Fibroblast of skin of right biceps (primary cell): ENCODE results near the gene RPAIN.
"Not testable (repeated sequence)": the region's sequence is repeated elsewhere in the genome, so short reads cannot be mapped to it uniquely, and the experiment has no call there.

Experiments used
- DNase-seq: peaks from one replicate; pipeline ENCODE4 v3.0.0-alpha.2; 2013

Gene RPAIN

DNA sequence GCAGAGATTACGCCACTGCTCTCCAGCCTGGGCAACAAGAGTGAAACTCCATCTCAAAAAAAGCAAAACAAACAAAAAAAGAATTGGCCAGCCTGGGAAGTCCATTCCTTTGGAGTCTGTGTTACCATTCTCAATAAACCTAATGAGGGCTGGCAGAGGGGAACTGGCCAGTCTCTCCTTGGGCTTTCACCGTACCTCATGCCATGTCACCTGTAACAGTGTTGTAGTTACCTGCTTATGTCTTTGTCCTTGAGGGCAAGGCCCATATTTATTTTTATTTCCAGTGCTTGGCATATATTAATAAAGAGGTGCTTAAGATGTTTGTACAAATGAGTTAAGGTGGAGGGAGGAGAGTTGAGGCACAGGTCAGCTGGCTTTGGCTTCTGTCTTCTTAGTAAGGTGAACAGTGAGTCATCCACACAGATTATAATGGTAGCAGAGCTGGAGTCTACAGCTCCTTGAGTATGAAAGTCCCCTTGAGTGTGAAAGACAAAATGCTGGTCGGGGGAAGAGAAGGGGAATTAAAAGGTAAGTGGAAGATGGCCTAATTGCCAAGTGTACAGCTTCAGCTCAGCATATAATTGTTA lies 10.5 kb downstream of the RPAIN start:
- DNase-seq: no peak

DNA sequence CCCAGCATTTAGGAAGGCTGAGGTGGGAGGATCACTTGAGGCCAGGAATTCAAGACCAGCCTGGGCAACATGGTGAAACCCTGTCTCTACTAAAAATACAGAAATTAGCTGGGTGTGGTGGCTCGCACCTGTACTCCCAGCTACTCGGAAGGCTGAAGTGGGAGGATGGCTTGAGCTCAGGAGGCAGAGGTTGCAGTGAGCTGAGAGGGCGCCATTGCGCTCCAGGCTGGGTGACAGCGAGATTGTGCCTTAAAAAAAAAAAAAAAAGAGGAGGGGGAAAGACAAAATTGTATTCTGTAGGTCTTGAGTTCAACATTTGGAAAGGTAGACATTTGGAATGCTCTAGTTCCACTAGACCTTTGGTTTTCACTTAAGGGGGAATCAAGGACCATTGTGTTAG lies 11.3 kb downstream of the RPAIN start:
- not testable (repeated sequence) for DNase-seq

DNA sequence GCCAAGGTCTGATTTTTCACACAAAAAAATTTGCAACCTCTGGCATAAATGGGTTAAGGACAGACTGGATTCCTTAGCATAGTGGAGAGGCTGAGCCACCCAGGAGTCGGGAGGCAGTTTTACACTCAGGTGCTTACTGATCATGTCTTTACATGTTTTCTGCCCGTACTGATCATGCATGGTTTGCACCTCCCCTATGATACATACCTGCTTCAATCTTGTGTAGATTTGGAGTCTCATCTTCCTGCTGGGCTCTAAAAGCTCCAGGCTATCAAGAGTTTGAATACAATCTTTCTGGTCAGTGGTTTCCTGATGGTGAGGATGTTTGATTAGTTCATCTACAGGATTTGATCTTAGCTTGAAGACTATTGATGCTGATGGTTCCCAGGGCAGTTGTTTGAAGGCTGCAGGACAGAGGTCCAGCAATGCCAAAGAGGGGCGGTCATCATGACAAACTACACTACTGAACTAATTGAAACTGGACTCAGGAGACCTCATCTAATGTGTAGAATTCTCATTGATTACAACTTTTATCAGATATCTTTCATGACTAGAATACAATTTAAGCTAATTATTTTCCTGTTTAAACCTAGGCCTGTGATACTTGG lies 12.1 kb downstream of the RPAIN start:
- DNase-seq: no peak

DNA sequence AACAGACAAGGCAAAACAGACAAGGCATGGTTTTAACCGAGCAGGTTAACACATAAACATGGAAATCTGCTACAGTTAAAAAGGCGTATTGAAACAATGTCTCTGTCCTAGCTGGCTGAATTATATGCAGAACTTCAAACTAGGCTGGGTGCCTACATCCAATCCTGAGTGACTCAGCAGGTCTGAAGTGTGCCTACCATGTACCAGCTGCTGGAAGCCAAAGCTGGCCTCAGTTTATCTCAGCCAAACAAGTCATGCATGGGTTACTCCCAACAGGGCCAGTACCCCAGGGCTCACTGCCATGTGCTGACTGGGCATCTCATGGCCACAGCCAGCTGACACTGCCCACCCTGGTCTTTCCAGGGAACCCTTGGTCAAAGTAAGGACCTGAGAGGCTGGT lies 15.0 kb downstream of the RPAIN start:
- no peak for DNase-seq

GRCh38 chr17:5435781-5436315 lies 15.9 kb downstream of the RPAIN start:
- DNase-seq: not testable (repeated sequence)

- peak; percentile 50 for DNase-seq
These were observed 17.8 kb downstream of the RPAIN start for GRCh38 chr17:5437721-5438317.

DNA sequence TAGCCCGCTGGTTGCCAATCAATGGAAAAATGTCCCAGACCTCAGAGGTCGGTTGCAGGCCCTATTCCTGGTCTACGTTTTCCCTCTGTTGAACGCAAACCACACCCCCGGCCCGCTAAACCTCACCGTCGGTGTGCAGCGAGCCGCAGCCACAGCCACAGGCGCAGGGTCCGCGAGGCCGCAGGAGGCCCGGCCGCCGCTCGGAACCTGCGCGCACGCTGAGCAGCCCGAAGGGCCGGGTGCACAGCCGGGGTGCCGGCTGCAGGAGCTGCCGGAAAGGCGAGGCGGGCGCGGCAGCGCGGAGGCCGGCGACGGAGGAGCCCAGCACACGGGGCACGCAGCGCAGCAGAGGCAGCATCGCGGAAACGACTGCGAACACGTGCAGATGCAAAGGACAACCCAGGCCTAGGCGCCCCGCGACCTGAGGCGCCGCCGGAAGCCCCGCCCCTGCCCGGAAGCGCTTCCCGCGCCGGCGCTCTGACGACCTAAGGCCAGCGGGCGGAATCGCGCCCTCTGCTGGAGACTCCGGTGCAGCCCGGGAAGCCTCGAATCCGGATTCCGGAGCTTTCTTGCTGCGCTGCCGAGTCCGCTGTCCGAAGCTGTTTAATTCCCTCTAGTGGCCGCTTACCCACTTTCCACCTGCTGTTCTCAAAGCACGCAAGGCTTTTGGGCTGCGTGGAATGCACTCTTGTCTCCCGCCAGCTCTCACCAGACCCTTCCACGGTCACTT lies 18.9 kb downstream of the RPAIN start, which contains the start of gene C1QBP:
Gene C1QBP (minus strand): TSS at position 440 of the 730 bp plus-strand sequence. CDS start 82 bp downstream, at position 358.
- peak; percentile 87 for DNase-seq

GRCh38 chr17:5439446-5439764 lies 19.4 kb downstream of the RPAIN start:
- DNase-seq: no peak

GRCh38 chr17:5443728-5444127 lies 23.7 kb downstream of the RPAIN start:
- no peak for DNase-seq

- DNase-seq: no peak
These were observed 24.2 kb downstream of the RPAIN start for GRCh38 chr17:5444209-5444608.

DNA sequence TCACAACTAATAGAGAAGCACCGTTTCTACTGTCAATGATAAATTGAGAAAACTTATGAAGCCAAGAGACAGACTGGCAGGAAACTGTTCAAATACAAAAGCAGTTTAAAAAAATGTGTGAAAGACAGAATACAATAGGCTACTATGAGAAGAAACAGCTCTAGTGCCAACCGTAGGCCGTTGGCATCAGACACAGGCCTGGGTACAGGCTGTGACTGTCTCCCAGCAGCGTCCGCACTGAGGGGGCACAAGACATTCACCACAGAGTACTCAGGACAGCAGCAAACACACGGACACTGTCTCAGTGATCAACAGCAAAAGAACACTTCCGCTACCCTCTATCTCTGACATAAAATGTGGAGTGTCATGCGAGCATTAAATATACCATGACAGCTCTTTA lies 26.8 kb downstream of the RPAIN start:
- DNase-seq: no peak

DNA sequence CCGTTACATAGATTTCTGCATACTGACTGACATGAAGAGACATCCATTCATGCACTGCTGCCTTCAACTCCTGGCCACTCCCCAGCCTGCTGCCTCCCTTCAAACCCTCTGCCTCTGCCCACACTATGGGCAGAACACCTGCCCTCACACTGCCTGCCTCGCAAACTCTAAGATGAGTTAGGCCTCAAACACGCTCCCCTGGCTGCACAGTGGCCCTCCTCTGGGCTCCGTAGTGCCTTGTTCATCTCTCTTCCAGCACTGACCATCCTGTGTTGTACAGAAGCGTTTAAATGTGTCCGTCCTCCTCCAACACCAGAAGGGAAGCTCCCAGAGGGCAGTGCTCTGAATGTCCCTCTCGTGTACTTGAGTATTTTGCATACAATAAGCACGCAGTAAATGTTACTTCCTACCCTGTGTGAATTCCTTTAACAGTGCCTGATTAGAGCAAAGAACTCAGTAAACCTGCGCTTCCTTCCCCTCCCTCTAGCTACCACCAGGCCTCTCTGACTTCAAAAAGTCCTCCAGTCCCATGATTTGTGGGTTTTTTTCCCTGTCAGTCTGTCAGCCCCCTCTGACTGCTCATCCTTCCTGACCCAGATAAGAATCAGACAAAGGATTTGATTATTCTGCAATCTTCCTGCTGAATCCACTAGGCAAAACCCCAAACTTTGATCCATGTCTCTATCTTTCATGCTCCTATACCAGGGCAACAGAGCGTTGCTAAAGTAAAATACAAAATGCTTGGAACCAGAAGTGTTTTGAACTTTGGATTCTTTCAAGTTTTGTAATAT lies 44.9 kb downstream of the RPAIN start:
- no peak for DNase-seq

DNA sequence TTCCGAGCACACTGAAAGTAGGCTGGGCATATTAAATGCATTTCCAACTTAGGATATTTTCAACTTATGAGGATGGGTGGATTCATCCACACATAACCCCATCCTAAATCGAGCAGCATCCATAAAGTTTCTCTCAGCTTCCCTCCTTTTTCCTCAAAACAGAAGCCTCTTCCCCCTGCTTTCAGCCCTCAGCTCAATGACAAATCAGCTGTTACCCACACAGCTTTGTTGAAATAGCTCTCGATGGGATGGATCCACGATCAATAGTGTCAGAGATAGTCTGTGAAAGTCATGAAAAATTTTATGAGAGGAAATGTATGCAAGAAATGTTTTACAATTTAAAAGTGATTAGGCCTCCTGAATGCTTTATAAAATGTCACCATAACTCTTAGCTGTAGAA lies 46.3 kb downstream of the RPAIN start:
- no peak for DNase-seq

DNA sequence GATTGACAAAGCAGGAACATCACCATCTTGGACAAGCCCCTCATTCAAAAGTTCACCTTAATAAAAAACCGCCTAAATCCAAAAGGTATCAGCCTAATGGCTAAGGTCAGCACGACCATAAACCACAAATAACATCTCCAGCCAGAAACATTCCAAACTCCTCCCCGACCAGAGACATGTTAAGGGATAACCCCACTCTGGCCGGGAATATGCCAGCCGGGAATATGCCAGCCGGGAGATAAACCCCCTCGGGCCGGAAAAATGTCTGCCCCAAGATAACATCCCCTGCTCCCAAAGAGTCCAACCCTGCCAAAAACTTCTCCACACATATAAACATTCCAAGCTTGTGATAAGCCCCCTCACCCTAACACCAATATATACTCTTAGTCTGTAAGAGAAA lies 47.4 kb downstream of the RPAIN start:
- no peak for DNase-seq

- DNase-seq: no peak
These were observed 48.1 kb downstream of the RPAIN start for GRCh38 chr17:5468075-5468473.

- DNase-seq: no peak
These were observed 52.5 kb downstream of the RPAIN start for GRCh38 chr17:5472511-5472910.

DNA sequence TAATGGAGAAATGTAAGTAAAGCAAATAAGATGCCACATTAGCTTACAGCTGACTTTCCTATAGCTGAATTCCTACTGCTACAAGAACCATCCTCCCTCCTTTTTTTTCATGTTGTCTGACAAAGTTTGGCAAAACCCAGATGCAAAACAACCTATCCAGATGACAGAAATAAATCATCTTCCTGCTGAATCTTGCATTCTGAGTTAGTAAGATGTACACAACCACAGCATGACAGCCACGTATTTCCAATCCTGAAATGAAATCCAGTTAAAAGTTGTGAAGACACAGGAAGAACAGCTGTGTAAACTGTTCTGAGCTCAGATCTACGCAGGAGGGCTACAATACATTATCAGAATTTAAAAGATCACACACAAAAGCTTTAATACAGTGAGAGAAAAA lies 53.9 kb downstream of the RPAIN start:
- no peak for DNase-seq

DNA sequence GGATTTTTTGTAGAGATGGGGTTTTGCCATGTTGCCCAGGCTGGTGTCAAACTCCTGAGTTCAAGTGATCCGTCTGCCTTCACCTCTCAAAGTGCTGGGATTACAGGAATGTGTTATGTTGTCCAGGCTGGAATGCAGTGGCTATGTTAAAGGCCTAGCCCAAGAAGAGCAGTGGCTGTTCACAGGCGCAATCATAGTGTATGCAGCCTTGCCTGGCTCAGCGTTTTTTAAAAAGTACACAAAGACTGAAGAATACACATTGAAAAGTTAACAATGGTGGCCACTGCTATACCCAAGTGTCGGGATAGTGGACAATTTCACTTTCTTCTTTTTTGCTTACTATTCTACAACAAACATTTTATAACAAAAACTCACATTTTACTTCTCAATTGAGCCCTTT lies 59.0 kb downstream of the RPAIN start:
- no peak for DNase-seq

DNA sequence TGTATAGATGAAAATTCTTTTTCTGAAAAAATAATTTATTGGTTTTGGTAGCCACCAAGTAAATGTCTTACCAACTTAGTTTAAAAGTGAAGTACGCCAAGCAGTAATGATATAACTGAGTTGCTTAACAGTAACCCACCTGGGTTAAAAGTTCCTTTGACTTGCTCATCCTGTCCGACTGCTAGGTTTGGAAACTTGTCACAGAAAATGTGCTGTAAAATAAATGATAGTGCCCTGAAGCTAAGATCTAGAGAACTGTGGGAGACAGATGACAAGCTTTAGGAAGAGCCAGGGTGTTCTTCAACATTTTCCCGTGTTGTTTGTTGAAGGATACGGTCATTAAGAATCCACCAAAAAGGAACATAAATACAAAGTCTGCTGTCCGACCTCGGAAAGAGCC lies 61.0 kb downstream of the RPAIN start:
- no peak for DNase-seq

DNA sequence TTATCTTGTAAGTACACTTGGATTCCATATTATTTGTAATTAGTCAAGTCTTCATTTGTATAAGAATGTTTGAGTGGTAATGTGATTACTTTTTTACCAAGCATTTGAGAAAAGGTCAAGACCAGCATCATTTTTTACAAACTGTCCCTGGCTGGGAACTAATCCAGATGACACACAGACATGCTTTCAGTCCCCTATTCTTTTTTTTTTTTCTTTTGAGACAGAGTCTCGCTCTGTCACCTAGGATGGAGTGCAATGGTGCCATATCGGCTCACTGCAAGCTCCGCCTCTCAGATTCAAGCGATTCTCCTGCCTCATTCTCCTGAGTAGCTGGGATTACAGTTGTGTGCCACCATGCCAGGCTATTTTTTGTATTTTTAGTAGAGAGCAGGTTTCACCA lies 61.5 kb downstream of the RPAIN start:
- DNase-seq: no peak
